Measurements from ENCODE around the gene EIF5A2. TPM values are rescaled to one million over a fixed set of nuclear protein-coding genes. Genes with fewer than 3 reads are reported as not detected.
"Not testable (repeated sequence)": the region's sequence is repeated elsewhere in the genome, so short reads cannot be mapped to it uniquely, and the experiment has no call there.

Gene EIF5A2
- total RNA-seq, 1 experiment from 2014 or later, result 16.1 TPM

GRCh38 chr3:170899455-170899854 is 9.0 kb downstream of the EIF5A2 start:
- TF ChIP-seq CTCF (IDR thresholded peaks at IDR 0.05; ENCODE audit: insufficient read depth in 1 of 2, low read depth in 1 of 2, low read length in 1 of 2, severe bottlenecking in 1 of 2, unreplicated experiment in 1 of 2), result no peak
- no peaks in the 10 kb centered on the region for H3K27me3 Mint-ChIP-seq (ENCODE audit: insufficient read depth, unreplicated experiment)
- DNase-seq, result no peak
- intact Hi-C loops (cut with micrococcal nuclease; ENCODE audit: unreplicated experiment), result no loop called here
- Histone ChIP-seq H3K27me3 (replicated peaks; ENCODE audit: control insufficient read depth, insufficient read depth, low read length) (no peaks in the 10 kb centered on the region), H3K4me1 (no peaks in the 10 kb centered on the region), H3K9me3 (0 out of 2 replicates have a peak, but pooled peaks cover 3% of the 10 kb centered on the region), H3K36me3 (ENCODE audit: control insufficient read depth, insufficient read depth, low read length) (no peaks in the 10 kb centered on the region), H3K4me3 (ENCODE audit: low read depth, low read length) (no peak overlapping the region)
- H3K36me3 Mint-ChIP-seq (ENCODE audit: insufficient read depth, unreplicated experiment), result peaks cover 15% of the 10 kb centered on the region
- ChIA-PET POLR2A (no interaction called here), CTCF (no interaction called here)
- no peaks in the 10 kb centered on the region for H3K9me3 Mint-ChIP-seq (ENCODE audit: unreplicated experiment)
- H3K4me3 Mint-ChIP-seq (ENCODE audit: unreplicated experiment), result no peak overlapping the region
- BruUV-seq (replicated peaks), result no TSS peak
- no peaks in the 10 kb centered on the region for H3K4me1 Mint-ChIP-seq (ENCODE audit: low read depth, unreplicated experiment)
- H3K27ac Mint-ChIP-seq (ENCODE audit: unreplicated experiment), result no peak overlapping the region

GRCh38 chr3:170897978-170898377 is 10.5 kb downstream of the EIF5A2 start:
- H3K4me3 Mint-ChIP-seq (ENCODE audit: unreplicated experiment), result no peak overlapping the region
- no TSS peak for BruUV-seq (replicated peaks)
- peaks cover 13% of the 10 kb centered on the region for H3K36me3 Mint-ChIP-seq (ENCODE audit: insufficient read depth, unreplicated experiment)
- ChIA-PET POLR2A (interaction anchor here (0.9 kb wide), 1 partner anchor 11 kb away, joined by 3 read pairs; no protein-coding TSS in a partner anchor), CTCF (no interaction called here)
- Histone ChIP-seq H3K36me3 (ENCODE audit: control insufficient read depth, insufficient read depth, low read length) (no peaks in the 10 kb centered on the region), H3K4me1 (no peaks in the 10 kb centered on the region), H3K4me3 (ENCODE audit: low read depth, low read length) (no peak overlapping the region), H3K27me3 (replicated peaks; ENCODE audit: control insufficient read depth, insufficient read depth, low read length) (no peaks in the 10 kb centered on the region), H3K9me3 (0 out of 2 replicates have a peak, but pooled peaks cover 3% of the 10 kb centered on the region)
- DNase-seq, result no peak
- H3K4me1 Mint-ChIP-seq (ENCODE audit: low read depth, unreplicated experiment), result no peaks in the 10 kb centered on the region
- no peaks in the 10 kb centered on the region for H3K9me3 Mint-ChIP-seq (ENCODE audit: unreplicated experiment)
- no peaks in the 10 kb centered on the region for H3K27me3 Mint-ChIP-seq (ENCODE audit: insufficient read depth, unreplicated experiment)
- intact Hi-C loops (cut with micrococcal nuclease; ENCODE audit: unreplicated experiment), result no loop called here
- no peak overlapping the region for H3K27ac Mint-ChIP-seq (ENCODE audit: unreplicated experiment)
- no peak for TF ChIP-seq CTCF (IDR thresholded peaks at IDR 0.05; ENCODE audit: insufficient read depth in 1 of 2, low read depth in 1 of 2, low read length in 1 of 2, severe bottlenecking in 1 of 2, unreplicated experiment in 1 of 2)

GRCh38 chr3:170897199-170897598 is 11.2 kb downstream of the EIF5A2 start:
- POLR2A ChIA-PET, result interaction anchor here (0.9 kb wide), 1 partner anchor 12 kb away, joined by 3 read pairs; no protein-coding TSS in a partner anchor
- H3K27ac Mint-ChIP-seq (ENCODE audit: unreplicated experiment); DNase-seq; H3K9me3 ChIP-seq; CTCF ChIA-PET; BruUV-seq (replicated peaks); H3K36me3 ChIP-seq (ENCODE audit: control insufficient read depth, insufficient read depth, low read length); H3K36me3 Mint-ChIP-seq (ENCODE audit: insufficient read depth, unreplicated experiment); H3K4me3 ChIP-seq (ENCODE audit: low read depth, low read length); H3K27me3 ChIP-seq (replicated peaks; ENCODE audit: control insufficient read depth, insufficient read depth, low read length); H3K27me3 Mint-ChIP-seq (ENCODE audit: insufficient read depth, unreplicated experiment); H3K4me1 Mint-ChIP-seq (ENCODE audit: low read depth, unreplicated experiment); H3K4me3 Mint-ChIP-seq (ENCODE audit: unreplicated experiment); H3K9me3 Mint-ChIP-seq (ENCODE audit: unreplicated experiment); H3K4me1 ChIP-seq; intact Hi-C loops (cut with micrococcal nuclease; ENCODE audit: unreplicated experiment): not testable (repeated sequence)

- intact Hi-C loops (cut with micrococcal nuclease; ENCODE audit: unreplicated experiment), result no loop called here
- H3K27me3 ChIP-seq (replicated peaks; ENCODE audit: control insufficient read depth, insufficient read depth, low read length), result no peaks in the 10 kb centered on the region
- BruUV-seq (replicated peaks), result no TSS peak
- no peak overlapping the region for H3K4me3 Mint-ChIP-seq (ENCODE audit: unreplicated experiment)
- peaks cover 10% of the 10 kb centered on the region for H3K36me3 Mint-ChIP-seq (ENCODE audit: insufficient read depth, unreplicated experiment)
- no peak overlapping the region for H3K4me3 ChIP-seq (ENCODE audit: low read depth, low read length)
- no peaks in the 10 kb centered on the region for H3K4me1 ChIP-seq
- no peaks in the 10 kb centered on the region for H3K36me3 ChIP-seq (ENCODE audit: control insufficient read depth, insufficient read depth, low read length)
- TF ChIP-seq CTCF (IDR thresholded peaks at IDR 0.05; ENCODE audit: insufficient read depth in 1 of 2, low read depth in 1 of 2, low read length in 1 of 2, severe bottlenecking in 1 of 2, unreplicated experiment in 1 of 2), result no peak
- H3K9me3 ChIP-seq, result 0 out of 2 replicates have a peak, but pooled peaks cover 3% of the 10 kb centered on the region
- no peaks in the 10 kb centered on the region for H3K27me3 Mint-ChIP-seq (ENCODE audit: insufficient read depth, unreplicated experiment)
- no peak overlapping the region for H3K27ac Mint-ChIP-seq (ENCODE audit: unreplicated experiment)
- ChIA-PET POLR2A (no interaction called here), CTCF (no interaction called here)
- no peaks in the 10 kb centered on the region for H3K4me1 Mint-ChIP-seq (ENCODE audit: low read depth, unreplicated experiment)
- no peak for DNase-seq
- H3K9me3 Mint-ChIP-seq (ENCODE audit: unreplicated experiment), result no peaks in the 10 kb centered on the region
Observed at GRCh38 chr3:170896781-170897180, 11.7 kb downstream of the EIF5A2 start.

GRCh38 chr3:170896333-170896732 is 12.1 kb downstream of the EIF5A2 start:
- H3K36me3 Mint-ChIP-seq (ENCODE audit: insufficient read depth, unreplicated experiment); H3K4me1 Mint-ChIP-seq (ENCODE audit: low read depth, unreplicated experiment); H3K27me3 Mint-ChIP-seq (ENCODE audit: insufficient read depth, unreplicated experiment); H3K9me3 ChIP-seq; H3K4me1 ChIP-seq; DNase-seq; H3K4me3 ChIP-seq (ENCODE audit: low read depth, low read length); intact Hi-C loops (cut with micrococcal nuclease; ENCODE audit: unreplicated experiment); CTCF ChIA-PET; H3K9me3 Mint-ChIP-seq (ENCODE audit: unreplicated experiment); H3K36me3 ChIP-seq (ENCODE audit: control insufficient read depth, insufficient read depth, low read length); H3K4me3 Mint-ChIP-seq (ENCODE audit: unreplicated experiment); POLR2A ChIA-PET; BruUV-seq (replicated peaks); H3K27me3 ChIP-seq (replicated peaks; ENCODE audit: control insufficient read depth, insufficient read depth, low read length); H3K27ac Mint-ChIP-seq (ENCODE audit: unreplicated experiment): not testable (repeated sequence)

Measured in Caco-2 (cell line).